ENCODE results near the gene DGKG. TPM values are rescaled to one million over a fixed set of nuclear protein-coding genes. Genes with fewer than 3 reads are reported as not detected.

The DGKG gene
- polyA plus RNA-seq, 2 of the 4 experiments (the other 2 are of a cell fraction): 11.5 to 13.3 TPM

- peak in 1 of 2 experiments; percentile 10 for DNase-seq (ENCODE audit: low read depth in 1 of 2, low spot score in 1 of 2)
- Histone ChIP-seq H3K4me2 (peak overlapping the region; percentile 99), H3K9me3 (no peaks in the 10 kb centered on the region), H3K4me3 (peak overlapping the region; percentile 54), H3K4me1 (peaks cover 25% of the 10 kb centered on the region), H3K27ac (peak overlapping the region; percentile 91)
- CTCF ChIA-PET: interaction anchor here (1.0 kb wide), 1 partner anchor 149 kb away, joined by 3 read pairs; no protein-coding TSS in a partner anchor
- FAIRE-seq: no peak
- POLR2A ChIA-PET: interaction anchor here (1.0 to 2.5 kb wide), 3 partner anchors 12 to 132 kb away, joined by 4 to 29 read pairs (median 11); no protein-coding TSS in a partner anchor
- WGBS (ENCODE audit: missing lambda C conversion rate): 51% methylated on average over 22 of the region's 35 CpGs
- ATAC-seq: no peak
- TF ChIP-seq KDM1A (IDR thresholded peaks at IDR 0.05; ENCODE audit: low read depth): no peak
- no peak for TF ChIP-seq FOSB (CRISPR knock-in tag; IDR thresholded peaks at IDR 0.05)
- no peak for TF ChIP-seq JUNB (IDR thresholded peaks at IDR 0.05)
- no peak for TF ChIP-seq TFCP2L1 (CRISPR knock-in tag; IDR thresholded peaks at IDR 0.05)
- TF ChIP-seq HEYL (CRISPR knock-in tag; IDR thresholded peaks at IDR 0.05): no peak
- no peak for TF ChIP-seq CBX2 (IDR thresholded peaks at IDR 0.05; ENCODE audit: borderline replicate concordance, low read depth)
- TF ChIP-seq JUN (IDR thresholded peaks at IDR 0.05): no peak
These were observed 251.9 kb downstream of the DGKG start for GRCh38 chr3:186109897-186110803.

DNA sequence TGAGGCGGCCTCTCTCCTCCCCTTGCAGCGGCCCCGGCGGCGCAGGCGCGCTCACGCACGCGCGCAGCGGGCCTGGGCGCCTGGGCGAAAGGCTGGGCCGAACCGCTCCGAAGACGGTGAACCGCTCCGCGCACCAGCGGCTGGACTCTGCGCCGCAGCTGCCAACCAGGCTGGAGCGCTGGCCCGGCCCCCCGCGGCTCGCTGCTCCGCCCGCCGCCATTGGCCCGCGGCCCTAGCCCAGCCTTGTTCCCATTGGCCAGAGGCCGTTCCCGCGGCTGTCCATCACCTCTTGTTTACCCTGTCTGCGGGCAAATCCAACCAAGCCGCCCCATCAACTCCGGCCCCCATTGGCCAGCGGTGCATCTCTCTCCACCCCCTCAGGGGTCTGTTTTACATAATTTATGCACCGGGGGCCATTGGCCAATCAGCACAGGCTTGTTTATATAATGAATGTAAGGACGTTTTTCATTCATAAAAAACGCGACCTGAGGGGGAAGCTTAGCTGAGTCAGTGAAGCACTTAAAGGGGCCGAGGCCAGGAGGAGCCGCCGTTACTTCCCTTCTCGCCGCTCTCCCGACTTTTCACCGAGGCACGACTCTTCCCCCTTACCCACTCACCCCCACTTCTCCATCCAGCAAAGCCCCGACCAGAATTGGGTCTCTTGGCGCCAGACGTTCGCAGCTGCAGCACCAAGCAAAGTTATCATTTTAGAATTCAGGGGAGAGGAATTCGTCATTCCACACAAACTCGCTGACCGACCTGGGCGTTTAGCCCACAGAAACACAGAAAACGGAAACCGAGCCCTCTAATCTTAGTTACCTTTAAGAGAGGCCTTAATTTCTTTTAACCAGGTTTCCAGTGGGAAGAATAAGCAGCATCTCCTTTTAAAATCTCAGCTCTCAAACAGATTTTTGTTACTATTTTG lies 252.8 kb downstream of the DGKG start, which contains the start of gene ETV5:
ETV5 (minus strand) TSS at position 149 of the 925 bp plus-strand sequence. CDS start 3,221 bp downstream, outside the sequence.
- FAIRE-seq: no peak
- POLR2A ChIA-PET: interaction anchor here (0.6 to 2.5 kb wide), 7 partner anchors 11 to 508 kb away, joined by 3 to 29 read pairs (median 4); partner anchors contain the start of gene DNAJB11
- WGBS (ENCODE audit: missing lambda C conversion rate): under 1% methylated on average over 34 of the region's 63 CpGs

More for the DNA sequence above, 252.8 kb downstream of the DGKG start, which contains the start of gene ETV5:
- peaks cover 35% of the 10 kb centered on the region for H3K4me1 ChIP-seq
- CTCF ChIA-PET: interaction anchor here (1.0 kb wide), 1 partner anchor 150 kb away, joined by 3 read pairs; no protein-coding TSS in a partner anchor
- peak; percentile 92 for ATAC-seq
- peak within 1 kb of the TSS; percentile 99 for H3K4me2 ChIP-seq
- H3K9me3 ChIP-seq: no peaks in the 10 kb centered on the region
- peak within 1 kb of the TSS; percentile 94 to 99 for H3K27ac ChIP-seq
- peak; percentile 97 to 98 for DNase-seq (ENCODE audit: low read depth in 1 of 2, low spot score in 1 of 2)
- TF ChIP-seq, protein P1, sequence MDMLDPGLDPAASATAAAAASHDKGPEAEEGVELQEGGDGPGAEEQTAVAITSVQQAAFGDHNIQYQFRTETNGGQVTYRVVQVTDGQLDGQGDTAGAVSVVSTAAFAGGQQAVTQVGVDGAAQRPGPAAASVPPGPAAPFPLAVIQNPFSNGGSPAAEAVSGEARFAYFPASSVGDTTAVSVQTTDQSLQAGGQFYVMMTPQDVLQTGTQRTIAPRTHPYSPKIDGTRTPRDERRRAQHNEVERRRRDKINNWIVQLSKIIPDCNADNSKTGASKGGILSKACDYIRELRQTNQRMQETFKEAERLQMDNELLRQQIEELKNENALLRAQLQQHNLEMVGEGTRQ (IDR thresholded peaks at IDR 0.05): no peak
- TF ChIP-seq POLR2A (IDR thresholded peaks at IDR 0.05; ENCODE audit: low read length) (peak; percentile 85), FOXS1 (CRISPR knock-in tag; IDR thresholded peaks at IDR 0.05) (peak; percentile 48; the same call in 1 of the 2 replicates), HOXB5 (CRISPR knock-in tag; IDR thresholded peaks at IDR 0.05) (no peak), ZSCAN20 (CRISPR knock-in tag; IDR thresholded peaks at IDR 0.05) (no peak), ZFP36 (IDR thresholded peaks at IDR 0.05; ENCODE audit: borderline replicate concordance, partially characterized antibody) (no peak), KDM1A (IDR thresholded peaks at IDR 0.05; ENCODE audit: low read depth) (no peak), MAFK (IDR thresholded peaks at IDR 0.05; ENCODE audit: partially characterized antibody) (peak; percentile 40), EHF (CRISPR knock-in tag; IDR thresholded peaks at IDR 0.05) (no peak), RARB (CRISPR knock-in tag; IDR thresholded peaks at IDR 0.05) (no peak), PHF8 (IDR thresholded peaks at IDR 0.05; ENCODE audit: borderline replicate concordance, low read depth) (peak; percentile 26; the same call in 1 of the 2 replicates), JUN (IDR thresholded peaks at IDR 0.05) (peak in 1 of 2 experiments; percentile 66; a peak in 3 of 5 replicates), FOSL2 (IDR thresholded peaks at IDR 0.05) (no peak), FOSL2 (CRISPR knock-in tag; IDR thresholded peaks at IDR 0.05) (peak; percentile 56), SMC3 (IDR thresholded peaks at IDR 0.05) (no peak), RNF2 (IDR thresholded peaks at IDR 0.05; ENCODE audit: borderline replicate concordance, low read depth) (no peak), CHD4 (IDR thresholded peaks at IDR 0.05; ENCODE audit: borderline replicate concordance) (no peak), RFX5 (IDR thresholded peaks at IDR 0.05) (0 out of 2 replicates have a peak, but pooled peaks have one; percentile 54), KDM5A (IDR thresholded peaks at IDR 0.05) (no peak), BCL3 (IDR thresholded peaks at IDR 0.05) (peak; percentile 72; the same call in 1 of the 3 replicates), EP300 (IDR thresholded peaks at IDR 0.05) (no peak)
- TF ChIP-seq, protein P2, sequence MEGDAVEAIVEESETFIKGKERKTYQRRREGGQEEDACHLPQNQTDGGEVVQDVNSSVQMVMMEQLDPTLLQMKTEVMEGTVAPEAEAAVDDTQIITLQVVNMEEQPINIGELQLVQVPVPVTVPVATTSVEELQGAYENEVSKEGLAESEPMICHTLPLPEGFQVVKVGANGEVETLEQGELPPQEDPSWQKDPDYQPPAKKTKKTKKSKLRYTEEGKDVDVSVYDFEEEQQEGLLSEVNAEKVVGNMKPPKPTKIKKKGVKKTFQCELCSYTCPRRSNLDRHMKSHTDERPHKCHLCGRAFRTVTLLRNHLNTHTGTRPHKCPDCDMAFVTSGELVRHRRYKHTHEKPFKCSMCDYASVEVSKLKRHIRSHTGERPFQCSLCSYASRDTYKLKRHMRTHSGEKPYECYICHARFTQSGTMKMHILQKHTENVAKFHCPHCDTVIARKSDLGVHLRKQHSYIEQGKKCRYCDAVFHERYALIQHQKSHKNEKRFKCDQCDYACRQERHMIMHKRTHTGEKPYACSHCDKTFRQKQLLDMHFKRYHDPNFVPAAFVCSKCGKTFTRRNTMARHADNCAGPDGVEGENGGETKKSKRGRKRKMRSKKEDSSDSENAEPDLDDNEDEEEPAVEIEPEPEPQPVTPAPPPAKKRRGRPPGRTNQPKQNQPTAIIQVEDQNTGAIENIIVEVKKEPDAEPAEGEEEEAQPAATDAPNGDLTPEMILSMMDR (IDR thresholded peaks at IDR 0.05): no peak
- TF ChIP-seq, protein P3, sequence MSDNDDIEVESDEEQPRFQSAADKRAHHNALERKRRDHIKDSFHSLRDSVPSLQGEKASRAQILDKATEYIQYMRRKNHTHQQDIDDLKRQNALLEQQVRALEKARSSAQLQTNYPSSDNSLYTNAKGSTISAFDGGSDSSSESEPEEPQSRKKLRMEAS (IDR thresholded peaks at IDR 0.05): peak; percentile 16; the same call in 1 of the 2 replicates
- TF ChIP-seq, protein P4, sequence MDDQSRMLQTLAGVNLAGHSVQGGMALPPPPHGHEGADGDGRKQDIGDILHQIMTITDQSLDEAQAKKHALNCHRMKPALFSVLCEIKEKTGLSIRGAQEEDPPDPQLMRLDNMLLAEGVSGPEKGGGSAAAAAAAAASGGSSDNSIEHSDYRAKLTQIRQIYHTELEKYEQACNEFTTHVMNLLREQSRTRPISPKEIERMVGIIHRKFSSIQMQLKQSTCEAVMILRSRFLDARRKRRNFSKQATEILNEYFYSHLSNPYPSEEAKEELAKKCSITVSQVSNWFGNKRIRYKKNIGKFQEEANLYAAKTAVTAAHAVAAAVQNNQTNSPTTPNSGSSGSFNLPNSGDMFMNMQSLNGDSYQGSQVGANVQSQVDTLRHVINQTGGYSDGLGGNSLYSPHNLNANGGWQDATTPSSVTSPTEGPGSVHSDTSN (IDR thresholded peaks at IDR 0.05): peak; percentile 96
- peak within 1 kb of the TSS; percentile 87 for H3K4me3 ChIP-seq

Data from A549 (cell line).